SK-N-SH (cell line): Measurements from ENCODE around the gene SLC22A4.

ENCODE experiments used
- CHD2 ChIP-seq: fragments of 150-350 bp; IDR thresholded peaks from 2 replicates; pipeline ENCODE4 v1.6.1; 2018; ENCODE audit warnings: low read length; ENCODE audit not compliant: partially characterized antibody
- EZH2phosphoT487 ChIP-seq: fragments of 200-600 bp; sonication (generic); IDR thresholded peaks from 2 replicates; pipeline ENCODE4 v1.6.1; 2017; ENCODE audit warnings: low read depth, mixed run types, mild to moderate bottlenecking, antibody characterized with exemption, moderate library complexity, borderline replicate concordance
- FOXJ3 ChIP-seq: sonication (generic); formaldehyde crosslinking; IDR thresholded peaks from 2 replicates; pipeline ENCODE4 v1.5.1; 2020; ENCODE audit warnings: mild to moderate bottlenecking, missing genetic modification reagents
- GATA2 ChIP-seq: sonication (generic); formaldehyde crosslinking; IDR thresholded peaks from 2 replicates; pipeline ENCODE4 v1.5.0; 2020; ENCODE audit warnings: mild to moderate bottlenecking, missing genetic modification reagents
- POLR2AphosphoS5 ChIP-seq: IDR thresholded peaks from 2 replicates; pipeline ENCODE4 v1.6.1; 2012; ENCODE audit warnings: low read depth, low read length
- SMC3 ChIP-seq: IDR thresholded peaks from 2 replicates; pipeline ENCODE4 v1.6.1; 2012; ENCODE audit warnings: low read depth, low read length, improper control_type of control experiment
- TCF12 ChIP-seq: IDR thresholded peaks from 2 replicates; pipeline ENCODE4 v1.4.0; 2012
- TF ChIP-seq, protein P1 (sequence below): fragments of 200-600 bp; sonication (generic); IDR thresholded peaks from 2 replicates; pipeline ENCODE4 v1.6.1; 2017; ENCODE audit warnings: antibody characterized with exemption, mild to moderate bottlenecking, moderate library complexity
- TF ChIP-seq, protein P2 (sequence below): IDR thresholded peaks from 2 replicates; pipeline ENCODE4 v1.4.0; 2012; ENCODE audit warnings: low read depth

DNA sequence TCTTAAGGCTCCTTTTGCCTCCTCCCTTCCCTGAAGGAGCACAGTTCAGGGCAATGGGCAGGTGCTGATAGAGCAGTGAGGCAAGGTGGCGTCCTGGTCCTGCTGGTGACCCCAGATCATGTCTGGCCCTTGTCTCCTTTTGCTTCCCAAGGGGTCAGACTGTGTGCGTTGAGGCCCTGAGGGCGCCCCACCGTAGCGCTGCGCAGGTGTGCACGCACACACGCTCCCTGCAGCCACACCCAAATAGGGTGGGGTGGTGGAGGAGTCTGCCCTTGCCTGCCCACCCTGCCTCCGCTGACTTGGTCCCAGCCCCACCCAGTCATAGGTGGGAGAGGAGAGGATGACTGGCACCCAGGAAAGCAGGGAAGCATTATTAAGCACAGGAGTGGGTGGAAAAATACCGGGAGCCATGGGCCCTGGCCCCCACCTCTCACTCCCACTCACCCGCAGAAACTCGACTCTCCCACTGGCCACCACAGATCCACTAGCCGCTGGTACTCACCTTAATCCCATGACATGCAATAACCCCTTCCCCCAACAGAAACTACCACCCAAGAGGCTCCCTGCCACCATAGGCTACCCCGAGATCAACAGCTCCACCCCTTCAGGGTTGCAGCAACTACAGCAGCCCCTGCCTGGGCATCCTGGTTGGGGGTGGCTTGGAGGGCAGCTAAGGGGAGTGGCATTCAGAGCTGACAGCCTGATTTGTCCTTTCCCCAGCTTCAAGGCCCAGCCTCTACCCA lies 20.0 kb upstream of the SLC22A4 start:
- TF ChIP-seq, protein P1, sequence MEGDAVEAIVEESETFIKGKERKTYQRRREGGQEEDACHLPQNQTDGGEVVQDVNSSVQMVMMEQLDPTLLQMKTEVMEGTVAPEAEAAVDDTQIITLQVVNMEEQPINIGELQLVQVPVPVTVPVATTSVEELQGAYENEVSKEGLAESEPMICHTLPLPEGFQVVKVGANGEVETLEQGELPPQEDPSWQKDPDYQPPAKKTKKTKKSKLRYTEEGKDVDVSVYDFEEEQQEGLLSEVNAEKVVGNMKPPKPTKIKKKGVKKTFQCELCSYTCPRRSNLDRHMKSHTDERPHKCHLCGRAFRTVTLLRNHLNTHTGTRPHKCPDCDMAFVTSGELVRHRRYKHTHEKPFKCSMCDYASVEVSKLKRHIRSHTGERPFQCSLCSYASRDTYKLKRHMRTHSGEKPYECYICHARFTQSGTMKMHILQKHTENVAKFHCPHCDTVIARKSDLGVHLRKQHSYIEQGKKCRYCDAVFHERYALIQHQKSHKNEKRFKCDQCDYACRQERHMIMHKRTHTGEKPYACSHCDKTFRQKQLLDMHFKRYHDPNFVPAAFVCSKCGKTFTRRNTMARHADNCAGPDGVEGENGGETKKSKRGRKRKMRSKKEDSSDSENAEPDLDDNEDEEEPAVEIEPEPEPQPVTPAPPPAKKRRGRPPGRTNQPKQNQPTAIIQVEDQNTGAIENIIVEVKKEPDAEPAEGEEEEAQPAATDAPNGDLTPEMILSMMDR, result no peak
- TF ChIP-seq EZH2phosphoT487 (no peak), TCF12 (no peak), SMC3 (no peak), FOXJ3 (no peak), GATA2 (CRISPR knock-in tag) (no peak), CHD2 (no peak), POLR2AphosphoS5 (no peak)
- TF ChIP-seq, protein P2, sequence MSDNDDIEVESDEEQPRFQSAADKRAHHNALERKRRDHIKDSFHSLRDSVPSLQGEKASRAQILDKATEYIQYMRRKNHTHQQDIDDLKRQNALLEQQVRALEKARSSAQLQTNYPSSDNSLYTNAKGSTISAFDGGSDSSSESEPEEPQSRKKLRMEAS, result no peak
